A549 (cell line): ENCODE data around the gene GINS2.

Experiments used
- CBX2 ChIP-seq: fragments of 200-600 bp; sonication (generic); IDR thresholded peaks from 2 replicates; pipeline ENCODE4 v1.6.1; 2016; ENCODE audit warnings: low read depth, mild to moderate bottlenecking, borderline replicate concordance
- CEBPB ChIP-seq, 2 experiments: fragments of >200 bp in 1 of 2; sonication (Bioruptor Twin) in 1 of 2; formaldehyde crosslinking in 1 of 2; IDR thresholded peaks; 2 replicates each; pipeline ENCODE4 v1.6.1; 2012 to 2016
- CHD2 ChIP-seq: fragments of 150-350 bp; IDR thresholded peaks from 2 replicates; pipeline ENCODE4 v1.6.1; 2014; ENCODE audit warnings: low read length; ENCODE audit not compliant: partially characterized antibody
- CTCF ChIP-seq: fragments of >200 bp; sonication (Bioruptor Twin); formaldehyde crosslinking; IDR thresholded peaks from 3 replicates; pipeline ENCODE4 v1.5.1; 2016
- EP300 ChIP-seq, 2 experiments: fragments of >200 bp; sonication (Bioruptor Twin); formaldehyde crosslinking; IDR thresholded peaks; 2 replicates in 1 of 2; 3 replicates in 1 of 2; pipeline ENCODE4 v1.6.1; 2016 to 2017
- HDAC2 ChIP-seq: fragments of 200-600 bp; sonication (generic); IDR thresholded peaks from 2 replicates; pipeline ENCODE4 v1.6.1; 2016
- MAZ ChIP-seq: fragments of 150-350 bp; IDR thresholded peaks from 2 replicates; pipeline ENCODE4 v1.6.1; 2014; ENCODE audit warnings: antibody characterized with exemption, low read depth, low read length, borderline replicate concordance
- POLR2A ChIP-seq: IDR thresholded peaks from 2 replicates; pipeline ENCODE4 v1.6.1; 2012; ENCODE audit warnings: mild to moderate bottlenecking, low read length
- POLR2AphosphoS2 ChIP-seq: conservative IDR thresholded peaks from 2 replicates; pipeline ENCODE4 v1.6.1; 2012; ENCODE audit warnings: low read length, improper control_type of control experiment, inconsistent platforms
- RAD21 ChIP-seq, 2 experiments: fragments of >200 bp in 1 of 2; sonication (Bioruptor Twin) in 1 of 2; formaldehyde crosslinking in 1 of 2; IDR thresholded peaks in 1 of 2; conservative IDR thresholded peaks in 1 of 2; 2 replicates in 1 of 2; 3 replicates in 1 of 2; pipeline ENCODE4 v1.6.1; 2012 to 2018; ENCODE audit warnings: inconsistent platforms in 1 of 2
- RCOR1 ChIP-seq: fragments of 150-350 bp; IDR thresholded peaks from 2 replicates; pipeline ENCODE4 v1.6.1; 2014; ENCODE audit warnings: antibody characterized with exemption, low read length, low read depth
- REST ChIP-seq: fragments of 200-600 bp; sonication (generic); IDR thresholded peaks from 2 replicates; pipeline ENCODE4 v1.6.1; 2016; ENCODE audit warnings: antibody characterized with exemption, mild to moderate bottlenecking, moderate library complexity
- USF2 ChIP-seq: fragments of 450-650 bp; IDR thresholded peaks from 2 replicates; pipeline ENCODE4 v1.6.1; 2014; ENCODE audit warnings: antibody characterized with exemption
- ZFP36 ChIP-seq: fragments of 450-650 bp; IDR thresholded peaks from 2 replicates; pipeline ENCODE4 v1.6.1; 2014; ENCODE audit warnings: borderline replicate concordance; ENCODE audit not compliant: partially characterized antibody

- no peak for TF ChIP-seq MAZ
- no peak for TF ChIP-seq EP300 (IDR thresholded peaks at IDR 0.05)
- no peak for TF ChIP-seq POLR2A
- no peak for TF ChIP-seq ZFP36
- TF ChIP-seq CTCF = no peak
- no peak for TF ChIP-seq REST
- no peak for TF ChIP-seq CEBPB (IDR thresholded peaks at IDR 0.05)
- no peak for TF ChIP-seq HDAC2
- TF ChIP-seq USF2 = no peak
- TF ChIP-seq CHD2 = no peak
- no peak for TF ChIP-seq RAD21 (conservative IDR thresholded peaks at IDR 0.05 in 1 of 2, IDR thresholded peaks at IDR 0.05 in 1 of 2)
- no peak for TF ChIP-seq RCOR1
- no peak for TF ChIP-seq POLR2AphosphoS2
- no peak for TF ChIP-seq CBX2
These were observed 30.8 kb downstream of the GINS2 start for GRCh38 chr16:85657996-85658395.
